GM21619 (cell line): ENCODE data around the gene GIMAP1.
"Not testable (repeated sequence)": the region's sequence is repeated elsewhere in the genome, so short reads cannot be mapped to it uniquely, and the experiment has no call there.

Experiments
- ATAC-seq: cut with Tn5 transposase; IDR thresholded peaks from one replicate; pipeline ENCODE4 v1.9.1; 2021; ENCODE audit not compliant: unreplicated experiment

The GIMAP1 gene

DNA sequence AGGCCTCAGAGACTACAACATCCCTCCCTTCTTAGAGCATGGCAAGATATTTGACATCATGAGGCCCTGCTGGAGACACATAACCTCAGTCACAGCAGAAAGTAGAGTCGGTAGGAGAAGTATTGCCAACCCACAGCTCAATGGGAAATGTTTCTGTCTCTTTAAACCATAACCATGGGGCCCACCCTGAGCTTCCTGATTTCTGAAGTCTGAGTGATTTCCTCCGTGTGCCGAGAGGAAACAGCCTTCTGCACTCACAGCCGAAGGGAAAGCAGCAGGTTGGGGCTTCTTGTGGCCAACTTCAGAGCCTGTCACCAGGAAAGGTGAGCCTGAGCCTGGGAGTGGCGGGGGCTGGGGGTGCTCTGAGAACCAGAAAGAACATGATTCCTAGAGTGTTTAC, at the start of gene GIMAP1:
Gene GIMAP1, plus strand, starts transcription at position 246 of the 400 bp plus-strand sequence. CDS start 2,435 bp downstream, outside the sequence.
- ATAC-seq, result peak; percentile 67

DNA sequence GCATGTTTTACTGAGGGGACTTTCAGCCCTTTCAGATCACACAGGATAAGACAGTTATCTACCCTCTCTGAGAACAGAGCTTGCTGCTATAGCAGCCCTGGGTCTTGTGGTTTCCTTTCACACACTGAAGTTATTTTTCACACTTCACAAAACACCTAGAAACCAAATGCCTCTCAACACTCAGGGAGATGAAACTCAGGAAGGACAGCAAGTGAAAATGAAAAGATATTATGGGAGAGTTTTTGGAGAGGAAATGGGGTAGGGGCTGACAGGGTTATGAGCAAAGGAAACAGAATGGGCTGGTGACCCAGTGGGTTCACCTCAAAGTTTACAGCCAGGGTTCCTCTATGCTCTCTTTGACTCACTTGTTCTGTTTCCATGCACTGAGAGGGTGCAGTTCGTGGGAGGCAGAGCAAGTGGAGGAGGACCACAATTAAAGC, 47.9 kb upstream of the GIMAP1 start:
- ATAC-seq, result peak; percentile 76

DNA sequence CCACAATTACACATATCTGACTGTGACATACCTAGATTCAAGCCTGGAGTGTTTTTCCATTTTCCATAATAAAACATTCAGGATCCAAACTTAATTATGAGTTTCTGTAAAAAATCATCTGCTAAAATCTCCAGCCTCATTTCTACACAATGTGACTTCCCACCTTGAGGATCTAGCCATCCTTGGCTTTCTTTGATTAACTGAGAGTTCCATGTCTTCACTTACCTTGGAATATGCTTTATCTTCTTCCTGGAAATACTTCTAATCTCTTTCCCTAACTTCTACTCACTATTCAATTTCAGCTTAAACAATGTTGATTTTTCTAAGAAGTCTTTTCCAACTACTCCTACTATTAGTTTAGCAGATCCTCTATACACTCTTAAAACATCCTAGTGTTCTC, 47.4 kb upstream of the GIMAP1 start:
- ATAC-seq, result no peak

DNA sequence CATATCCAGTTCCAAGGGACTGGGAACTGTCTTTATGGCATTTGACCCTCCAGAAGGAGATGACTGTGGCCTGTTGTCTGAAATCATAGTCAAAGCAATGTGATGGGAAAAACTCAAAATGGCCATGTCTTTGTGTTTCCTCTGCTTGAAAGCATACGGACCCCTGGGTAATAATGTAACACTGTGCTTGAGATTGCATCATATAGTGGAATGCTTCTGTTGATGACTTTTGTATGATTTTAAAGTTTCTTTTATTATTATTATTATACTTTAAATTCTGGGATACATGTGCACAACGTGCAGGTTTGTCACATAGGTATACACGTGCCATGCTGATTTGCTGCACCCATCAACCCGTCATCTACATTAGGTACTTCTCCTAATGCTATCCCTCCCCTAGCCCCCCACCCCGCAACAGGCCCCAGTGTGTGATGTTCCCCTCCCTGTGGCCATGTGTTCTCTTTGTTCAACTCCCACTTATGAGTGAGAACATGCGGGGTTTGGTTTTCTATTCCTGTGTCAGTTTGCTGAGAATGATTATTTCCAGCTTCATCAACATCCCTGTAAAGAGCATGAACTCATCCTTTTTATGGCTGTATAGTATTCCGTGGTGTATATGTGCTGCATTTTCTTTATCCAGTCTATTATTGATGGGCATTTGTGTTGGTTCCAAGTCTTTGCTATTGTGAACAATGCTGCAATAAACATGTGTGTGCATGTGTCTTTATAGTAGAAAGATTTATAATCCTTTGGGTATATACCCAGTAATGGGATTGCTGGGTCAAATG, 44.4 kb upstream of the GIMAP1 start:
- not testable (repeated sequence) for ATAC-seq

DNA sequence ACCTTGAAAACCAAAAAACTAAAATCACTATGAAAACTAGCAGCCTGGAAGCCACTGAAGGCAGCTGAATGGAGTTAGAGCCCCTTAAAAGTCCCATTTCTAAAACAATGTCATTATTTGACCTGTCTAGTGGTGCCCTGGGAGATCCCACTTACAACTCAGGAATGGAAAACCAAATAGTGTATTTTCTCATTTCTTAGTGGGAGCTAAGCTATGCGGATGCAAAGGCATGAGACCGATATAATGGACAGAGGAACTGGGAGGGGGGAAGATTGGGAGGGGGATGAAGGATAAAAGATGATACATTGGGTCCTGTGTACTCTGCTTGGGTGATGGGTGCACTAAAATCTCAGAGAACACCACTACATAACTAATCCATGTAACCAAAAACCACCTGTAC, 40.7 kb upstream of the GIMAP1 start:
- no peak for ATAC-seq

DNA sequence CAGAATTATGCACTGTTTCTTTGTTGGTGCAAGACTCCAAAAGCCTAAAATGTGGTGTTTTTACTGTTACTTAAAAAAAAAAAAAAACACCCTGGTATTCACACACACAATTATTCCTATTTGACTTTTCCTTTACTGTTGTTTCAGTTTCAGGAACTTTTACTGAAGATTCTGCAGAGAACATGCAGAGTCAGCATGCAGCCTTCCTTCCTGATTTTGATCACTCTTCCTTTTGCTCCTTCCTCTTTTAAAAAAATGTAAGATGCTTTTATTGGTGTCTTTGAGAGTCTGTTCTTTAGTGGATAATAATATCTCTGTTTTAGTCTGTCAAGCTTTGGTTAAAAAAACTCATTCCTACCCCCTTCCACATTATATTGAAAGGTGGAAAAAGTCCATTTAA, 40.1 kb upstream of the GIMAP1 start:
- not testable (repeated sequence) for ATAC-seq

DNA sequence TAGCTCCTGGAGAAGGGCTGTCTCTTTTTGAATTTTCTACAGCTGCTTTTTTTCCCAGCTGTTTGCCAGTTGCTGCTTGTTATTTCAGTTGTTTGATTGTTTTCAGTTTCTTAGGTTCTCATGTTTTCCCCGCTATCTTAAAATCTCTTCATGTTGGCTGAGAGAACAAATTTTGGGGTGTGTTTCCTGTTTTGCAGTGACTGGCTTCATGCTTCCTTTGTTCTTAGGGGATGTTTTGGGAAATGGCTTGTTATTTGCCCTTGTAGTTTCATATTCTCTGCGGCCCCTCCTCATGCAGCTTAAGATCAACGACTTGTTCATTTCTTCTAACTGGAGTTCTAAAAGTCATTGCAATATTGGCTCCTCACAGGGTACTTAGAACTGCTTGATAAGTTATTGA, 39.6 kb upstream of the GIMAP1 start:
- not testable (repeated sequence) for ATAC-seq

DNA sequence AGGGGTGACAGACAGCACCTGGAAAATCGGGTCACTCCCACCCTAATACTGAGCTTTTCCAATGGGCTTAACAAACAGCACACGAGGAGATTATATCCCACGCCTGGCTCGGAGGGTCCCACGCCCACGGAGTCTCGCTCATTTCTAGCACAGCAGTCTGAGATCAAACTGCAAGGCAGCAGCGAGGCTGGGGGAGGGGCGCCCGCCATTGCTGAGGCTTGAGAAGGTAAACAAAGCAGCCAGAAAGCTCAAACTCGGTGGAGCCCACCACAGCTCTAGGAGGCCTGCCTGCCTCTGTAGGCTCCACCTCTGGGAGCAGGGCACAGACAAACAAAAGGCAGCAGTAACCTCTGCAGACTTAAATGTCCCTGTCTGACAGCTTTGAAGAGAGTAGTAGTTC, 37.8 kb upstream of the GIMAP1 start:
- ATAC-seq, result not testable (repeated sequence)

DNA sequence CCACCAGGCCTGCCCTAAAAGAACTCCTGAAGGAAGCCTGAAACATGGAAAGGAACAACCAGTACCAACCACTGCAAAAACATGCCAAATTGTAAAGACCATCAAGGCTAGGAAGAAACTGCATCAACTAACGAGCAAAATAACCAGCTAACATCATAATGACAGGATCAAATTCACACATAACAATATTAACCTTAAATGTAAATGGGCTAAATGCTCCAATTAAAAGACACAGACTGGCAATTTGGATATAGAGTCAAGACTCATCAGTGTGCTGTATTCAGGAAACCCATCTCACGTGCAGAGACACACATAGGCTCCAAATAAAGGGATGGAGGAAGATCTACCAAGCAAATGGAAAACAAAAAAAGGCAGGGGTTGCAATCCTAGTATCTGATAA, 36.0 kb upstream of the GIMAP1 start:
- ATAC-seq, result not testable (repeated sequence)

DNA sequence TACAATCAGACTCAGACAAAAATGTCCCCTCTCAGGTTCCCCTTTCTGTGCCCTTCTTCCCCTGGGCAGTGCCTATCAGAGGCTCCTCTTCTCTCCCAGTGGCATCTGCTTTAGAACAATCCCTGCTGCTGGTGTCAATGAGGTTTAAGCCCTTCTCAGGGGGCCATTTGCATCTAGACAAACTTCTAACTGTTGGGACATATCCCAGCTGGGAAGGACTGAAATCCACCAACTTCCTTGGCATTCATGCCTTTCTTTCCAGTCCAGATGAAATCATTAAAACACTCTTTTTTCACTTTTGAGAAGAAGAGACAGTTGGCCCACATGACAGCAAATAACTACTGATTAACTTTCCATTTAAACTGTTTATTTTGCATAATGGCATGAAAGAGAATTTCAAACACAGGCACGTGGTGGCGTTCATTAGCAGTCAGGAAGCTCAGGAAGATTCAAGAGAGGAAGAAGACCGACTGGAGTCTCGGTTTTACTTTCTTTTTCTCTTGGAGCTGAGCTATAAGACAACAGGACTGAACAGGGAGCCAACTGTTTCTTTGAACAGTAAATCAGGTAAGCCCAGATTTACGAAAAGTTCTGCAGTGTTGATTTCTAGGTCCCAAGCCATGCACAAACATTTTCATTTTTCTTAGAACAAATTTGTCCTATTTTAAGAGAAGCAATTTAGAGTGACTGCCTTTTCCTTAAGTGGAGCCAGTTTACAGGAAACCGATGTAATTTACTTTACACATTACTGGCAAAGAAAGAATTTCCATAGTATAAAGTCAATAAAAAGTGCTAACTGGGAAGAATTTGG, 31.0 kb upstream of the GIMAP1 start, which contains the start of gene GIMAP2:
Gene GIMAP2, plus strand, starts transcription at position 488 of the 811 bp plus-strand sequence. CDS start 1,354 bp downstream, outside the sequence.
- peak; percentile 93 for ATAC-seq

DNA sequence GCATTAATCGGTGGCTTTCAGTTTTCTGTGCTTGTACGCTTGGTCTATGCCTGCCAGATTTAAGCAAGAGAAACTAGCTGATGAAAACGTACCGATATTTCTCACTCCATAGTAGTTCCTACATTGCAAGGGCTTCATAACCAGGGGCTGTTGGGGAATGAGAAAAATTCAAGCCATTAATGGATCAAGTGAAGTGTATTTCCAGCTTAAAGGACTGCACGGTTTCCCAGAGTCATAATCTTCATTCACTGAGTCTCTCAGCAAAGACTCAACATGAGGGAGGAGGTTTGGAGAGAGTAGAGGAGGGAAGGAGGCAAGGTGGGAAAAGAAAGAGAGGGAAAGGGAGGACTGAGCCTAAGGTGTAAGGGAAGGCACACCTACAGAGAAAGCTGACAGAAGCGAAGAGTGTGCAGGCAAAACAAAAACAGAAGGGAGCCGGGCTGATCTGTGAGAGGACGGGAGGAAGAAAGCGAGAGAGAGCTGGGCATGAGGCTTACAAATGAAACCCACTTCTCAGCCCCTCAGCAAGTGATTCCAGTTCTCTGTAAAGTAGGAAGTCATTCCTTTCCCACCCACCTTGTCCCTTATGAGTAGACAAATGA, 30.3 kb upstream of the GIMAP1 start:
- peak; percentile 27 for ATAC-seq

DNA sequence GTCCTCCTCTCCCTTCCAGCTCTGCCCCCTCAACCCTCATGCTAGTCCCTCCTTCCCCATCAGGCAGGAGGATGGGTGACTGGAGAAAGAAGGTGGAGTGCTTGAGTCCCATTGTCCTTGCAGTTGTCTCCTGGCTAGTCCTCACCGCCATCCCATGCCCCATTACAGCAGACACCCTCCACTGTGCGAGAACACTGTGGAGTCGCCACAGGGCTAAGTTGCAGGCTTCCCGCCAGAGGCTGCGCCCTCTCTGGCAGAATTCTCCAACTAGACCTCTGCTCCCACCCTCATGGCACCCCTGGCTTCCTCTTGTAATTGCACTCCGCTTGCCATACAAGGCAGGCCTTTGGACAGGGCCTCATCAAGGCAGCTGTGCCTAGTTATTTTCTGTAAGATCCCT, 27.8 kb upstream of the GIMAP1 start:
- ATAC-seq, result no peak

DNA sequence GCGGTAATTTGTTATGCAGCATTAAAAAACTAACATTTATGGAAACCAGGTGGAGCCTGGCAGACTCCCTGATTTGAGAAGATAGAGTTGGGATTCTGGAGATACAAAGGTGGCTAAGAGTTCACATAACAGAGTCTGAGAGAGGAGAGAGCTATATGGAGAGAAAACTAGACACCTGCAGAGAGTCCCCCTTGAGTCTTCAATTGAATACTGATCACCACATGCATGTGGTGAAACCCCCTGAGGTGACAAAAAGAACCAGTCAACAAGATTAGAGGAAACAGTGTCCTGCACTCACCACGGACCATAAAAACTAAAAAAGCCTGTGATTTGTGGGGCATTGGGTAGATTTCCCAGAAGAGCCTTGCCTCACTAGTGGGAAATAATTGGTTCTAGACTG, 20.8 kb upstream of the GIMAP1 start:
- no peak for ATAC-seq

DNA sequence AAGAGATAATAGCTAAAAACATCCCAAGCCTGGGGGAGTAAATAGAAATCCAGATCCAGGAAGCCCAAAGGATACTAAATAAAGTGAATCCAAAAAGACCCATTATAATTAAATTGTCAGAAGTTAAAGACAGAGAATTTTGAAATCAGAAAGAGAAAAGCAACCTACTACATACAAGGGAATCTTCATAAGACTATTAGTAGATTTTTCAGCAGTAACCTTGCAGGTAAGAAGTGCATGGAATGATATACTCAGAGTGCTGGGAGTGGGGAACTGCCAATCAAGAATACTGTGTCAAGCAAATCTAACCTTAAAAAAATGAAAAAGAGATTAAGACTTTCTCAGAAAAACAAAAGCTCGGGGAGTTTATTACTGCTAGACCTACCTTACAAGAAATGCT, 13.2 kb upstream of the GIMAP1 start:
- no peak for ATAC-seq

DNA sequence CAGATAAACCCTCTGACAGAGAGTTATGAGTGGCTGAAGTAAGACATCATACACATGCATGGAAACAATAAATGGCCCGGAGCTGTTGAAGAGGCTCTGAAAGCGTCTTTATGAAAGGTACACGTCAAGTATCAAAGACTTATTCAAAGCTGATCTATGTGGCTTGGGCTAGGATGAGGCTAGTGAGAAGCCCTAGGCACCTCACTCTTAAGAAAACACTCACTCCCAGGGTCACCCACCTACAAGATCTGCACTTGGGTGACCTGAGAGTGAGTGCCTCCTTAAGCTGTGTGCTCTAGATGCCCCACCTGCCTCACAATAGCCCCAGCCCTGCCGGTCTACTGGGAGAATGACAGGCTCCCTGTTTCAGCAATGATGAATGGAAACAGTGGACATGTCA, 1.1 kb upstream of the GIMAP1 start:
- no peak for ATAC-seq

DNA sequence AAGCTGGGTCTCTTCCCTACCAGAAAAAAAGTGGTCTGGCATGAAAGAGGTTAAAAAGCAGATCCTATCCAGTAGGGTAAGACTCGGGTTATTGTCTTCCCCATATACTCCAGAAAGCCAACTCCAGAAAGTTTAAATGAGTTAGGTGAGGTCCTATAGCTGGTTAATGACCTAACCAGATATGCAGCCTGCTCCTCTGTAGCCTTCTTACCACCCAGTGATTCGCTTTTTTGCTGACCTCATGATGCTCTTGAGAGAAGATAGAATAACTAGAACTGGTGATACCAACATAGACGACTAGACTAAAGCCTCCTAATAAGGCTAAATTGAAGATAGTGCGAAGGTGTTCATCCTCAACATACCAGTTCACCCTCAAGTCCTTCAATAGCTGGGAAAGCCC, 675 bp upstream of the GIMAP1 start:
- no peak for ATAC-seq

DNA sequence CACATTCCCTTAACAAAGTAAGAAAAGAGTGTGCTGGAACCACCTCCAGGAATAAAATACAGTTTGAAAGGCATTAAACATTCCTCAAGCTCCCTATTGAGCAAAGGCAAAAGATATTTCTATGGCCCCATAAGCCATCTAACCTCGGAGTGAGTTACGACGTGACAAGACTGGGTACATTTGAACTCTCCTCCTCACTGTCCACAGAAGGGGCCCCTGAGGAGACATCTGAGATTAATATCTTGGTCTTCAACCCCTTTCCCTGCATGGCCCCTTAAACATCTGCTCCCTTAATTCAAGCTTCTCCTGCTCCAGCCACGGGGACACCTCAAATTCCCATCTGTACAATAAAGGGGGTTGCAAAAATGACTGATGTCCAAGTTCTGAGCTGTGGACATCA, 526 bp downstream of the GIMAP1 start:
- ATAC-seq, result no peak

DNA sequence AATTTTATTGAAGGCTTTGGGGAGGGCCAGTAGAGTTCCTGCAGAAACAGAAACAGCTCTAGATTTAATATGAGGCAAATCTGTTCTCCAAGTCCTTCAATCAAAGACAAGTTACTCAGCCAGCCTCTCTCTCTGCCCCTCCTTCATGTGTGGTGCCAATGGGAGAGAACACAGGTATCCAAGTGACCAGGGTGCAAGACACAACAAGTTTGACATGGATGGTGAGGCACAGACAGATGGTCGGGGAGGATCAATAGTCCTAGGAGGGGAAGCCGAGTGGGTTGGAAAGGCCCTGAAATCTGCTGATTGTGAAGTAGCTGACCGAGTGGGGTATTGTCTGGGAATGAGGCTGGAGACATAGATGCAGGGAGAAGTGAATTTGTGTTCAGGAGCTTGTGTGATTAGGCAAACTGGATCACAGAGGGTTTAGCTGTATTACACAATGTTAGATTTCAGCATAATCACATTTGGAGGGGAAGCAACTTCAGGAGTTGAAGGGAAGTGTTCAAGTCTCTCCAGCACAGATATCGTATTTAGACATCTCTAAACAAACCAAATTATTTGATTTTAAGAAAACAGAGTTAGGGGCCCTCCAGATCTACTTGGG, 1.5 kb downstream of the GIMAP1 start:
- no peak for ATAC-seq

DNA sequence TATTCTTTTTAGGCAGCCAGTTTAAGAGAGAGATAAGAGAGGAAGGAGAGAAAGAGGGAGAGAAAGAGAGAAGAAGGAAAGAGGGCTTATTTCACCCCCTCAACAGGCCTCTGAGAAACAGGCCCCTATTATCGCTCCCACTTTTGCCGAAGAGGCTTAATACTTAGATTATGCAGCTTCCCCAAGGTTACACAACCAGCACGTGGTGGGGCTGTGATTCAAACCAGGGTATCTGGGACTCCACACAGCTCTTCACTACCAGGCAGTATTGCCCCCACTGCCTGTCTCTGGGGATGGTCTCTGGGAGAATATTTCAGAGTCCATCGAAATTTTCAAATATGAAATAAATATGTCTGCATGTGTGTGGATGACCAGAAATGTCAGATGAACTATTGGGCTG, 3.0 kb downstream of the GIMAP1 start:
- no peak for ATAC-seq

DNA sequence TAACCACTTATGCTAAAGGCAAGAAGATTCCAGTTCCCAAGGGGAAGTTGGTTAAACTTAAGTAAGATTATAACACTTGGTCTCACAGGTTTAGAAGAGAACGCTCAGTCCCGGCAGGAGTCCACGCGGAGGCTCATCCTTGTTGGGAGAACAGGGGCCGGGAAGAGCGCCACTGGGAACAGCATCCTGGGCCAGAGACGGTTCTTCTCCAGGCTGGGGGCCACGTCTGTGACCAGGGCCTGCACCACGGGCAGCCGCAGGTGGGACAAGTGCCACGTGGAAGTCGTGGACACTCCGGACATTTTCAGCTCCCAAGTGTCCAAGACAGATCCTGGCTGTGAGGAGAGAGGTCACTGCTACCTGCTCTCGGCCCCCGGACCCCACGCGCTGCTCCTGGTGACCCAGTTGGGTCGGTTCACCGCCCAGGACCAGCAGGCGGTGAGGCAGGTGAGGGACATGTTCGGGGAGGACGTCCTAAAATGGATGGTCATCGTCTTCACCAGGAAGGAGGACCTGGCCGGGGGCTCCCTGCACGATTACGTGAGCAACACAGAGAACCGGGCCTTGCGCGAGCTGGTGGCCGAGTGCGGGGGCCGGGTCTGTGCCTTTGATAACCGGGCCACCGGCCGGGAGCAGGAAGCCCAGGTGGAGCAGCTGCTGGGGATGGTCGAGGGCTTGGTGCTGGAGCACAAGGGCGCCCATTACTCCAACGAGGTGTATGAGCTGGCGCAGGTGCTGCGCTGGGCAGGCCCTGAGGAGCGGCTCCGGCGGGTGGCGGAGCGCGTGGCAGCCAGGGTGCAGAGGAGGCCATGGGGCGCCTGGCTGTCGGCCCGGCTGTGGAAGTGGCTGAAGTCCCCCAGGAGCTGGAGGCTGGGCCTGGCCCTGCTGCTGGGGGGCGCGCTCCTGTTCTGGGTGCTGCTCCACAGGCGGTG, 3.8 kb downstream of the GIMAP1 start:
- no peak for ATAC-seq
